HEK293 (cell line): Measurements from ENCODE around the gene ITPKB.

ENCODE experiments used
- AEBP2 ChIP-seq: fragments of 450-650 bp; formaldehyde crosslinking; IDR thresholded peaks from 2 replicates; pipeline ENCODE4 v1.5.1; 2016; ENCODE audit warnings: missing biosample characterization, missing genetic modification characterization, borderline replicate concordance
- CTCF ChIP-seq: fragments of 450-650 bp; formaldehyde crosslinking; IDR thresholded peaks from 2 replicates; pipeline ENCODE4 v1.5.1; 2016; ENCODE audit warnings: missing biosample characterization, missing genetic modification characterization
- KLF9 ChIP-seq: fragments of 450-650 bp; formaldehyde crosslinking; IDR thresholded peaks from 2 replicates; pipeline ENCODE4 v1.5.1; 2016; ENCODE audit warnings: missing biosample characterization, missing genetic modification characterization, low read depth
- SP2 ChIP-seq: fragments of 450-650 bp; formaldehyde crosslinking; IDR thresholded peaks from 2 replicates; pipeline ENCODE4 v1.5.1; 2016; ENCODE audit warnings: missing biosample characterization, missing genetic modification characterization
- TCF7L2 ChIP-seq: IDR thresholded peaks from 2 replicates; pipeline ENCODE4 v1.6.1; 2011; ENCODE audit warnings: low read depth, mild to moderate bottlenecking, inconsistent platforms, low read length, moderate library complexity, borderline replicate concordance
- ZBTB1 ChIP-seq: fragments of 450-650 bp; formaldehyde crosslinking; IDR thresholded peaks from 2 replicates; pipeline ENCODE4 v1.5.1; 2016; ENCODE audit warnings: missing biosample characterization, missing genetic modification characterization
- ZBTB26 ChIP-seq: fragments of 450-650 bp; formaldehyde crosslinking; optimal IDR thresholded peaks from 2 replicates; pipeline ENCODE3; 2016; ENCODE audit warnings: missing biosample characterization, mild to moderate bottlenecking, missing genetic modification characterization
- ZNF266 ChIP-seq: fragments of 450-650 bp; formaldehyde crosslinking; IDR thresholded peaks from 2 replicates; pipeline ENCODE4 v1.5.1; 2016; ENCODE audit warnings: missing biosample characterization, missing genetic modification characterization, low read depth
- ZNF518A ChIP-seq: fragments of 450-650 bp; formaldehyde crosslinking; conservative IDR thresholded peaks from 2 replicates; pipeline ENCODE4 v1.5.1; 2016; ENCODE audit warnings: low read depth, missing biosample characterization, missing genetic modification characterization
- ZNF580 ChIP-seq: fragments of 450-650 bp; formaldehyde crosslinking; IDR thresholded peaks from 2 replicates; pipeline ENCODE4 v1.5.1; 2016; ENCODE audit warnings: missing biosample characterization, missing genetic modification characterization
- ZNF664 ChIP-seq: fragments of 450-650 bp; formaldehyde crosslinking; IDR thresholded peaks from 2 replicates; pipeline ENCODE4 v1.5.1; 2016; ENCODE audit warnings: missing biosample characterization, missing genetic modification characterization
- ZNF785 ChIP-seq: fragments of 450-650 bp; formaldehyde crosslinking; IDR thresholded peaks from 2 replicates; pipeline ENCODE4 v1.5.1; 2016; ENCODE audit warnings: missing biosample characterization, missing genetic modification characterization
- TF ChIP-seq, protein P1 (sequence below): fragments of 450-650 bp; formaldehyde crosslinking; IDR thresholded peaks from 2 replicates; pipeline ENCODE4 v1.5.1; 2016; ENCODE audit warnings: missing biosample characterization, missing genetic modification characterization
- TF ChIP-seq, protein P2 (sequence below): IDR thresholded peaks from 2 replicates; pipeline ENCODE4 v1.6.1; 2011; ENCODE audit warnings: mild to moderate bottlenecking, low read depth, low read length, borderline replicate concordance

DNA sequence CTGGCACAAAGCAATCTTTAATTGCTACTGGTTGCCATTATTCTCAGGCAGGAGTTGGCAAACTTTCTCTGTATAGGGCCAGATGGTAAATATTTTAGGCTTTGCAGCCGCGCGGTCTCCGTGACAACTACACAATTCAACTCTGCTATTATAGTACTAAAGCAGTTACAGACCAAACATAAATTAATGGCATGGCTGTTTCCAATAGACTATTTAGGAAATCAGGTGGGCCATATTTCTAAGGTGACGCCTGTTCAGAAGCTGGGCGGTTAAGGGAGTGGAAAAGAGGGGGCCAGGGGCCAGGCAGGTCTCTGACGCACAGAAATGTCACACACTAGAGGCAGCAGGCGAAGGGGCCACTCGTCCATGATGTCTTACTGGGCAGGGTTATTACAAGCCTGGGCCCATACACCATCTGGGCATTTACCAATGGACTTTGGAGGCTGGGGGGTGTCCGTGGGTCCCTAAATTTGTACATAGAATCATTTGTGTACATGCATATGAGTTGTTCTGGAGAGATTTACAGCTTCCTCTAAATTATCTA is 110.4 kb downstream of the ITPKB start:
- TF ChIP-seq ZBTB1 (tag by site-specific recombination), result no peak
- TF ChIP-seq CTCF (tag by site-specific recombination), result no peak
- TF ChIP-seq, protein P1, sequence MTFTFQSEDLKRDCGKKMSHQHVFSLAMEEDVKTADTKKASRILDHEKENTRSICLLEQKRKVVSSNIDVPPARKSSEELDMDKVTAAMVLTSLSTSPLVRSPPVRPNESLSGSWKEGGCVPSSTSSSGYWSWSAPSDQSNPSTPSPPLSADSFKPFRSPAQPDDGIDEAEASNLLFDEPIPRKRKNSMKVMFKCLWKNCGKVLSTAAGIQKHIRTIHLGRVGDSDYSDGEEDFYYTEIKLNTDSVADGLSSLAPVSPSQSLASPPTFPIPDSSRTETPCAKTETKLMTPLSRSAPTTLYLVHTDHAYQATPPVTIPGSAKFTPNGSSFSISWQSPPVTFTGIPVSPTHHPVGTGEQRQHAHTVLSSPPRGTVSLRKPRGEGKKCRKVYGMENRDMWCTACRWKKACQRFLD (tag by site-specific recombination), result no peak
- no peak for TF ChIP-seq TCF7L2
- no peak for TF ChIP-seq ZNF785 (tag by site-specific recombination)
- TF ChIP-seq ZBTB26, result no peak
- TF ChIP-seq, protein P2, sequence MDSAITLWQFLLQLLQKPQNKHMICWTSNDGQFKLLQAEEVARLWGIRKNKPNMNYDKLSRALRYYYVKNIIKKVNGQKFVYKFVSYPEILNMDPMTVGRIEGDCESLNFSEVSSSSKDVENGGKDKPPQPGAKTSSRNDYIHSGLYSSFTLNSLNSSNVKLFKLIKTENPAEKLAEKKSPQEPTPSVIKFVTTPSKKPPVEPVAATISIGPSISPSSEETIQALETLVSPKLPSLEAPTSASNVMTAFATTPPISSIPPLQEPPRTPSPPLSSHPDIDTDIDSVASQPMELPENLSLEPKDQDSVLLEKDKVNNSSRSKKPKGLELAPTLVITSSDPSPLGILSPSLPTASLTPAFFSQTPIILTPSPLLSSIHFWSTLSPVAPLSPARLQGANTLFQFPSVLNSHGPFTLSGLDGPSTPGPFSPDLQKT, result no peak
- no peak for TF ChIP-seq ZNF266
- TF ChIP-seq ZNF518A, result no peak
- TF ChIP-seq ZNF664 (tag by site-specific recombination), result no peak
- TF ChIP-seq ZNF580, result no peak
- no peak for TF ChIP-seq KLF9 (tag by site-specific recombination)
- TF ChIP-seq AEBP2 (tag by site-specific recombination), result no peak
- no peak for TF ChIP-seq SP2 (tag by site-specific recombination)
